IMR-90 (cell line): ENCODE results near the gene NCDN. TPM values are rescaled to one million over a fixed set of nuclear protein-coding genes. Genes with fewer than 3 reads are reported as not detected.

Source experiments
- ATAC-seq: fragments of 200-7000 bp; cut with Tn5 transposase; 2 replicates; pipeline ENCODE4 v1.9.1; 2020; ENCODE audit warnings: low read depth, mild to moderate bottlenecking, moderate library complexity
- BruUV-seq: library from RNA; stranded (reverse); fragments of 400-500 nt; replicated peaks from 2 replicates; lab custom pipeline; 2021; lab: Mats Ljungman, UMichigan
- CTCF ChIA-PET: fragments of 300-600 bp; formaldehyde crosslinking; extraction: SDS; loops from one replicate; lab custom pipeline; 2021; ENCODE audit warnings: antibody characterized with exemption; lab: Yijun Ruan, JAX
- POLR2A ChIA-PET: fragments of 300-600 bp; sonication (Branson Sonifier 250); formaldehyde crosslinking; loops from one replicate; lab custom pipeline; 2022; ENCODE audit warnings: antibody characterized with exemption; ENCODE audit not compliant: unreplicated experiment; lab: Charles Lee
- DNase-seq: peaks from one replicate; pipeline ENCODE4 v3.0.0; 2013
- H2AFZ ChIP-seq: replicated peaks from 2 replicates; pipeline ENCODE3; 2013; ENCODE audit warnings: low read length, mild to moderate bottlenecking; ENCODE audit not compliant: poor library complexity
- H2AK5ac ChIP-seq: 2 replicates; pipeline ENCODE4 v1.6.1; 2013; ENCODE audit warnings: low read depth, low read length, inconsistent platforms
- H2AK9ac ChIP-seq: replicated peaks from 2 replicates; pipeline ENCODE3; 2013; ENCODE audit warnings: mild to moderate bottlenecking, low read depth, low read length, moderate library complexity; ENCODE audit not compliant: poor library complexity
- H2BK120ac ChIP-seq: 2 replicates; pipeline ENCODE4 v1.6.1; 2013; ENCODE audit warnings: low read depth, low read length, inconsistent platforms
- H2BK15ac ChIP-seq: 3 replicates; pipeline ENCODE4 v1.6.1; 2013; ENCODE audit warnings: low read depth, low read length, inconsistent platforms
- H2BK20ac ChIP-seq: 2 replicates; pipeline ENCODE4 v1.6.1; 2013; ENCODE audit warnings: low read depth, mild to moderate bottlenecking, inconsistent platforms, low read length, moderate library complexity
- H2BK5ac ChIP-seq: 2 replicates; pipeline ENCODE4 v1.6.1; 2013; ENCODE audit warnings: mild to moderate bottlenecking, low read depth, low read length, inconsistent platforms; ENCODE audit not compliant: poor library complexity, severe bottlenecking
- H3K14ac ChIP-seq: replicated peaks from 2 replicates; pipeline ENCODE4 v1.6.1; 2013; ENCODE audit warnings: low read depth, low read length, inconsistent platforms
- H3K18ac ChIP-seq: 2 replicates; pipeline ENCODE4 v1.6.1; 2013; ENCODE audit warnings: low read depth, low read length, control low read depth
- H3K23ac ChIP-seq: 2 replicates; pipeline ENCODE4 v1.6.1; 2013; ENCODE audit warnings: low read depth, low read length, inconsistent platforms
- H3K27ac ChIP-seq: 2 replicates; pipeline ENCODE4 v1.5.1; 2013; ENCODE audit warnings: mild to moderate bottlenecking, control low read depth, low read length; ENCODE audit not compliant: insufficient read depth
- H3K27me3 ChIP-seq: 2 replicates; pipeline ENCODE4 v1.6.1; 2013; ENCODE audit warnings: low read length; ENCODE audit not compliant: control insufficient read depth, insufficient read depth
- H3K36me3 ChIP-seq: 2 replicates; pipeline ENCODE4 v1.6.1; 2013; ENCODE audit warnings: low read length, mixed read lengths; ENCODE audit not compliant: control insufficient read depth, insufficient read depth
- H3K4ac ChIP-seq: 2 replicates; pipeline ENCODE4 v1.6.1; 2013; ENCODE audit warnings: low read depth, low read length, inconsistent platforms
- H3K4me1 ChIP-seq: 2 replicates; pipeline ENCODE4 v1.6.1; 2013; ENCODE audit warnings: low read length, mixed read lengths; ENCODE audit not compliant: control insufficient read depth, insufficient read depth
- H3K4me2 ChIP-seq: 2 replicates; pipeline ENCODE4 v1.6.1; 2013; ENCODE audit warnings: low read depth, mild to moderate bottlenecking, control low read depth, low read length, moderate library complexity
- H3K4me3 ChIP-seq: 2 replicates; pipeline ENCODE4 v1.5.1; 2013; ENCODE audit warnings: low read depth, mild to moderate bottlenecking, control low read depth, low read length, moderate library complexity; ENCODE audit not compliant: insufficient read depth
- H3K56ac ChIP-seq: 2 replicates; pipeline ENCODE4 v1.6.1; 2013; ENCODE audit warnings: low read length, inconsistent platforms; ENCODE audit not compliant: insufficient read depth; ENCODE audit errors: extremely low read depth
- H3K79me1 ChIP-seq, 2 experiments: 2 replicates each; pipeline ENCODE4 v1.6.1; 2013; ENCODE audit warnings: low read length in 2 of 2, inconsistent platforms in 1 of 2, low read depth in 1 of 2
- H3K9ac ChIP-seq: 2 replicates; pipeline ENCODE4 v1.6.1; 2013; ENCODE audit warnings: low read depth, low read length, control low read depth
- H3K9me1 ChIP-seq: 2 replicates; pipeline ENCODE4 v1.6.1; 2013; ENCODE audit warnings: low read length, inconsistent platforms; ENCODE audit not compliant: insufficient read depth
- H3K9me3 ChIP-seq: 2 replicates; pipeline ENCODE4 v1.6.1; 2013; ENCODE audit warnings: low read length; ENCODE audit not compliant: control insufficient read depth, insufficient read depth
- H4K20me1 ChIP-seq: 2 replicates; pipeline ENCODE4 v1.6.1; 2013; ENCODE audit warnings: low read length, inconsistent platforms; ENCODE audit not compliant: insufficient read depth
- H4K5ac ChIP-seq: 2 replicates; pipeline ENCODE4 v1.6.1; 2013; ENCODE audit warnings: mild to moderate bottlenecking, low read depth, low read length, control low read depth
- H4K8ac ChIP-seq, 2 experiments: 2 replicates each; pipeline ENCODE4 v1.6.1; 2013; ENCODE audit warnings: low read depth in 2 of 2, low read length in 2 of 2, control low read depth in 1 of 2, inconsistent platforms in 1 of 2
- H4K91ac ChIP-seq: 2 replicates; pipeline ENCODE4 v1.6.1; 2013; ENCODE audit warnings: low read depth, low read length, inconsistent platforms; ENCODE audit not compliant: insufficient read depth
- BHLHE40 ChIP-seq: fragments of 150-350 bp; IDR thresholded peaks from 2 replicates; pipeline ENCODE4 v1.6.1; 2016; ENCODE audit warnings: mild to moderate bottlenecking, low read depth, low read length
- CTCF ChIP-seq: conservative IDR thresholded peaks from 2 replicates; pipeline ENCODE4 v1.5.1; 2012; ENCODE audit warnings: mild to moderate bottlenecking, low read depth, low read length, improper control_type of control experiment
- FOS ChIP-seq: fragments of 150-350 bp; IDR thresholded peaks from 2 replicates; pipeline ENCODE4 v1.6.1; 2016; ENCODE audit warnings: low read depth, low read length
- MAZ ChIP-seq: IDR thresholded peaks from 2 replicates; pipeline ENCODE4 v1.6.1; 2012; ENCODE audit warnings: low read depth, mild to moderate bottlenecking, low read length, improper control_type of control experiment, moderate library complexity, borderline replicate concordance
- NFE2L2 ChIP-seq: fragments of 150-350 bp; IDR thresholded peaks from 2 replicates; pipeline ENCODE4 v1.6.1; 2016; ENCODE audit warnings: low read depth, mild to moderate bottlenecking, low read length
- RCOR1 ChIP-seq: IDR thresholded peaks from 2 replicates; pipeline ENCODE4 v1.6.1; 2012; ENCODE audit warnings: mild to moderate bottlenecking, low read length, improper control_type of control experiment; ENCODE audit not compliant: insufficient replicate concordance
- SMC3 ChIP-seq: fragments of 150-350 bp; IDR thresholded peaks from 2 replicates; pipeline ENCODE4 v1.6.1; 2016; ENCODE audit warnings: low read depth, mild to moderate bottlenecking, antibody characterized with exemption, low read length, moderate library complexity
- USF2 ChIP-seq: fragments of 150-350 bp; IDR thresholded peaks from 2 replicates; pipeline ENCODE4 v1.6.1; 2017; ENCODE audit warnings: mild to moderate bottlenecking, antibody characterized with exemption, low read length, low read depth
- WGBS, 2 experiments: methylation state at CpG; one replicate each; pipeline versions ENCODE4 v1.1.5 to v1.1.7; 2013; ENCODE audit warnings: missing lambda C conversion rate in 2 of 2; ENCODE audit not compliant: insufficient read length in 1 of 2; ENCODE audit errors: extremely low coverage in 2 of 2; 5-methylcytosine and 5-hydroxymethylcytosine counted together
- dilution Hi-C: fragments of 300-500 bp; cut with HindIII; formaldehyde crosslinking; loops from one replicate; pipeline ENCODE4 v1.14.3; 2018; ENCODE audit warnings: low sequenced_read_pairs; ENCODE audit not compliant: unreplicated experiment
- in situ Hi-C: fragments of 300-500 bp; cut with MboI; formaldehyde crosslinking; loops from 3 replicates; pipeline ENCODE4 v1.14.3; 2019; ENCODE audit warnings: low sequenced_read_pairs, inconsistent platforms, mixed read lengths
- intact Hi-C: fragments of 100-400 bp; cut with micrococcal nuclease; formaldehyde crosslinking; loops from 2 replicates; pipeline ENCODE4 v1.10.0; 2022
- polyA plus RNA-seq, 3 experiments: library from polyadenylated mRNA; depleted of rRNA; stranded (reverse); fragments of >200 nt; gene quantifications; 2 replicates each; pipeline ENCODE4 v1.2.3, GENCODE V29; 2012; ENCODE audit warnings: low replicate concordance in 1 of 3
- total RNA-seq: library from RNA; depleted of rRNA; stranded (reverse); fragments of >200 nt; gene quantifications from 2 replicates; pipeline ENCODE4 v1.2.3, GENCODE V29; 2012

The NCDN gene
- total and polyA plus RNA-seq, 2 of the 4 experiments (the other 2 are of a cell fraction): 10.0 to 38.8 TPM

GRCh38 chr1:35532497-35533223, 24.9 kb upstream of the NCDN start:
- DNase-seq: no peak
- dilution Hi-C loops: no loop called here

More at GRCh38 chr1:35532497-35533223, 24.9 kb upstream of the NCDN start:
- H4K8ac ChIP-seq: no peak overlapping the region
- H2AFZ ChIP-seq: no peak overlapping the region
- H3K4me3 ChIP-seq: no peak overlapping the region
- no peak for ATAC-seq
- H3K9ac ChIP-seq: no peak overlapping the region
- no peaks in the 10 kb centered on the region for H3K9me1 ChIP-seq
- H3K4me2 ChIP-seq: no peak overlapping the region
- H3K9me3 ChIP-seq: peaks cover 3% of the 10 kb centered on the region; the same call in 1 of the 2 replicates
- no peak overlapping the region; the same call in 1 of the 2 replicates for H2BK20ac ChIP-seq
- H3K56ac ChIP-seq: no peak overlapping the region
- H2AK5ac ChIP-seq: no peak overlapping the region
- no peak overlapping the region for H4K91ac ChIP-seq
- H3K23ac ChIP-seq: no peak overlapping the region
- no peak overlapping the region for H2AK9ac ChIP-seq
- H2BK120ac ChIP-seq: no peak overlapping the region
- no peak overlapping the region for H3K14ac ChIP-seq
- no peaks in the 10 kb centered on the region; the same call in 1 of the 2 replicates for H4K20me1 ChIP-seq
- no CpG with 5 or more reads among the region's 1 CpG for WGBS, 2 experiments
- peaks cover 4% of the 10 kb centered on the region; the same call in 1 of the 2 replicates for H3K4me1 ChIP-seq
- no peak overlapping the region for H3K4ac ChIP-seq
- H3K36me3 ChIP-seq: peaks cover 11% of the 10 kb centered on the region; the same call in 1 of the 2 replicates
- no peak overlapping the region for H2BK5ac ChIP-seq
- H3K79me1 ChIP-seq: peaks cover 21 to 41% of the 10 kb centered on the region in 2 experiments
- H3K27ac ChIP-seq: no peak overlapping the region
- BruUV-seq: no TSS peak
- TF ChIP-seq MAZ (no peak), BHLHE40 (no peak), CTCF (no peak), SMC3 (no peak), RCOR1 (no peak), USF2 (no peak), NFE2L2 (no peak), FOS (no peak)
- ChIA-PET CTCF (interaction anchor here (0.6 kb wide), 1 partner anchor 59 kb away, joined by 4 read pairs; no protein-coding TSS in a partner anchor), POLR2A (no interaction called here)
- no peak overlapping the region for H3K18ac ChIP-seq
- no peak overlapping the region for H2BK15ac ChIP-seq
- in situ Hi-C loops (no loop called here), intact Hi-C loops (loop anchor here (2.0 kb wide), 1 partner anchor 20 kb away; no protein-coding TSS in a partner anchor)
- H4K5ac ChIP-seq: no peak overlapping the region
- H3K27me3 ChIP-seq: no peaks in the 10 kb centered on the region
